Stimulated activated CD8-positive, alpha-beta memory T cell treated with anti-CD3 and anti-CD28 coated beads, Interleukin-4, amount 100 ng/mL, for 4 hours (primary cell): ENCODE data around the gene KIRREL3.

Source experiments
- DNase-seq, 2 donors: peaks; one replicate each; pipeline ENCODE4 v3.0.0-alpha.2; 2020; ENCODE audit warnings: low read depth in 2 of 2, low spot score in 1 of 2

Gene KIRREL3

GRCh38 chr11:126431401-126432064 is 569.0 kb downstream of the KIRREL3 start:
- DNase-seq, result no peak

GRCh38 chr11:126430581-126431335 is 569.8 kb downstream of the KIRREL3 start:
- DNase-seq, result no peak

GRCh38 chr11:126426820-126427749 is 573.5 kb downstream of the KIRREL3 start:
- no peak for DNase-seq

DNA sequence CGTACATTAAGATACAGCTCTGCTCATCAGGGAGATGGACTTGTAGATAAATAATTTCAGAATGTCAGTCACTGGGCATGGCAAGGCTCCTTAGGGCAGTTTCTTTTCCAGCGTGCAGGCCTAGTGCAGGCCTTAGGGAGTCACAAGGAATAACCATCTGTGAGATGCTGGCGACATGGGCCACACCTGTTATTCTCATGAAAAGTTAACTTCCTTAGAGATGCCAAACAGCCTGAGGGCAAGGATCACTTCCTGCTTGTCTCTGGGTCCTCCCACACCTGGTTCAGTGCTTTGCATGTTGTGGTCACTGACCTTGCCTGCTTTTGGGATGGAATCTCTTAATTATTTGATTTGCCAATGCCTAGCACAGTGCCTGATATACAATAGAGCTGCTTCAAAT is 574.5 kb downstream of the KIRREL3 start:
- DNase-seq, result no peak

DNA sequence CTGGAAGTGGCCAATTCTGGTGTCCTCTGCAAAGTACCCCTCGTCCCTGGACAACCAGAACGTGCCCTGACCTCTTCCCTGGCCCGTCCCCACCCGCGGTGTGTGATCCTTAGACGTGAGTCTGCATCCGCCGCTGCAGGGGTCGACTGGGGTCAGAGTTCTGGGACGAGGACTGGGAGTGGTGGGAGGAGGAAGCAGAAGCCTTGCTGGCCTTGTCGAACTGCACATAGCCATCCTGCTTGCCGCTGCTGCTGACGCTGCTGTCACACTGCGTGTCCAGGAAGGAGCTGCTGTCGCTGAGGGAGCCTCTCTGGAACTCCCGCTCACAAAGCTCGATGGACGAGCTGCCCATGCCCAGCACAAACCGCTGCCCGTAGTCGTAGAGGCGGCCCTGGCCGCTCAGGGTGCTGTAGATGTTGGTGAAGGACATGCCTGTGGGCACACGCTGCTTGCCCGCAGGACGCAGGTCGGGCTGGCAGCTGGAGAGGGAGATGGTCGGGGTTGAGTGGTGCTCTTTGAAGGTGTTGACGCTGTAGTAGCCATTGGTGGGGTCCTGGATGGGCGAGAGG is 576.0 kb downstream of the KIRREL3 start:
- no peak for DNase-seq

DNA sequence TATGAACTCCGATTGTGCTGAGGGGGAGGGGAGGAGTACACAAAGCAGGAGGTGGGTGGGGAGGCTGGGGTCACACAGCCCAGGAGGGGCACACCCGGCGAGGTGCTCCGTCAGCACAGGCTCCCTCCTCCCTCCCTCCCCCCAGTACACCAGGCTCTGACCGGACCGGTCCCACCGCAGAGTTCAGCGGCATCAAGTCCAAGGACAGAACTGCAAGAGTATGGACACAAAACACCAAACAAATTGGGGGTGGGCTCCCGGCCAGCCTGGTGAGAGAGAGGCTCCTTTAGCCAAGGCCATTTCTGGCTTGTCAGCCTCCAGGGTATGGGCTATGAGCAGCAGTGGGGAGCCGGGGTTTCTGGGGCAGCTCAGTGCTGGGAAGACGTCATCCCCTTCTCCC is 576.8 kb downstream of the KIRREL3 start:
- no peak for DNase-seq

DNA sequence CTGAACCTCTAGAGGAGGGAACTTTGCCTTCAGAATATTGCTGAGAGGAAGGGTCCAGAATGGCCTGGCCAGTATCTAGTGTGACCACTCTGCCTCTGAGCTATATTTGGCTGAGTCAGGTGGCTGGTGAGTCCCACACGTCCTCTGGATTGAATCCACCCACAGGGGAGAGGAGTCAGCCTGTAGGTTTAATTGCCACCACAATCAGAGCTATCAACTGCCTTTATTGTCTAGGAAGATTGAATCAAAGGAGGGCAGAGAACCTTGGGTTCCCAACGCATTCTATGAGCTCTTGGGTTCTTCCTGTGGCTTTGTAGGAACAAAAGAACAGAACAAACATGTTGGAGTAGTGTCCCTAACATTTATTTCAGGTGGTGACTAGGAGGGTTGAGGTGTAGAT is 577.4 kb downstream of the KIRREL3 start:
- DNase-seq, result no peak

GRCh38 chr11:126422446-126422845 is 578.1 kb downstream of the KIRREL3 start:
- no peak for DNase-seq

GRCh38 chr11:126421271-126421671 is 579.3 kb downstream of the KIRREL3 start:
- no peak for DNase-seq

GRCh38 chr11:126420698-126421256 is 579.8 kb downstream of the KIRREL3 start:
- no peak for DNase-seq

- DNase-seq, result no peak
Measured at GRCh38 chr11:126419801-126420697, 580.5 kb downstream of the KIRREL3 start.

DNA sequence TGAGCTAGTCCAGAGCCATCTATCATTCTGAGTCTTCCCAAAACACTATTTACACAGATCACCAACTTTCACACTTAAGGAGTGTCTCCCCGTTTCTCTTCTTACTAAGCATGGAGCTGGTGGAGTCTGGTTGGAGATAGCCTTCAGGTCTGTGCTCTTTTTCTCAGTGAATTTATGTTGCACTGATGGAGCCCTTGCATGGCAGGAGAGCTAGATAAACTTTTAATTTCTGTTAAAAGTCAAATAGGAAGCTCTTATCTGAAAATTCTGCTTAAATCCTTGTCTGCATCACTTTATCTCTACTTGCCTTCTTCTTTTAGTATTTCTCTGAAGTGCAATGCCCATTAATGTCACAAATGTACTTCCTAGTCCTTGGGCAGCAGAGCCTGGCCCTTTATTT is 581.7 kb downstream of the KIRREL3 start:
- DNase-seq, result no peak

DNA sequence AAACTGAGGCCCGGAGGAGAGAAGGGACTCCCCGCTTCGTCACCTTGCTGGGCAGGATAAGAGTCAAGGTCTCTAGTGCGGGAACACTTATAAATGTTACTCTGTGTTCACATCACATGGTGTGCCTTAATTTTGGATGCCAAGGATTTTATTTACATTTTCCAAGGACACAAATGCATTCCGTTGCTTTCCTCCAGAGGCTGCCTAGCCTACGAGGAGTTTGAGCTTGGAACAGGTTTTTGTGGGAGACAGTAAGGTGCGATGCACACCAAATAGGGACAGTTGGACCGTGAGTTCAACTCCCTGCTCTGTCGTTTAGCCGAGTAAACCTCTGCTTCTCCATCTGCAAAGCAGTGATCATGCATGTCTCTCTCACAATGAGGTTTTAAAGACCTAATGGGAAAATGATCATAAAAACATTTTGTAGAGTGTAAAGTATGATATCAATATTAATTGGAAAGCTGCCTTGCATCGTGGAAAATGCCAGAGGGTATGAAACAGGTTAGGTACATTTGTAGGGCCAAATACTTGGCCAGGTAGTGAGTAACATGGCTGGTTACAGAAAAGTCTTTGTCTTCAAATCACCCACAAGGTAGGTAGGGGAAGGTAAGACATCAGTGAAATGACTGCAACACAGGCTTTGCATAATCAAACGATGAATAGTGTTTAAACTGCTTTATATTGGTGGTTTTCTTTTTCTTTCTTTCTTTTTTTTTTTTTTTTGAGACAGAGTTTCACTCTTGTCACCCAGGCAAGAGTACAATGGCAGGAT is 583.3 kb downstream of the KIRREL3 start:
- no peak for DNase-seq

- peak; percentile 34 to 45 for DNase-seq
Measured at GRCh38 chr11:126416542-126417090, 584.0 kb downstream of the KIRREL3 start.

DNA sequence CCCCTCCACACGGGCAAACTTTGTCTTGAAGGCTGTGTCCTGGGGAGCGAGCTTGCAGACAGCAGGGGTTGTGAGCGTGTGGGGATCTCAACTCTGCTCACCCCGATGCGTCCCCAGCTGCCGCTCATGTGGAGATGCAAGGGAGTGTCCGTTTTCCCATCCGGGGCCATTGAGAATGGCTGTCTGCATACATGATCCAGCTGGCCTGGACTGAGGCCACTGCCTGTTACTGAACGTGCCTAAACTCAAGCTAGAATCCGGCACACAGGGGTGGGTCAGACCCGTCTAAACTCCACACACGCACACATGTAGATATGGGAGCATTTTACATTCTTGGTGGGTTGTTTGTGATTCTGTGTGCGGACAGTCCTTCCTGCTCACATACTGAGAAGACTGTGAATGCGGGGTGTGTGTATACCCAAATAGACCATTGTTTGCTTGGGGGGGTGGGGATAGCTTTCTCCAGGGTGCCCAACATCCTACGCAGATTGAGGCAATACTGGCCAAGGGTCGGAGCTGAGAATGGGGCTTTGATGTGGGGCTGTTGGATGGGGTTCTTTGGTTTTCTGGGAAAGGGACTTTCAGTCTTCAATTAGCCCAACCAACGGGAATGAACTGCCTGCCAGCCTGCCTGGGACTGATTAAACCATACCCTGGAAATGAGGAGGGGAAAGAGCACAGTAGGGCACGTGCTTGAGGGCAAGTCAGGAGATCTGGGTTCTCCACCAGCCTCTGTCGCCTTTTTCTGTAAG is 584.7 kb downstream of the KIRREL3 start:
- no peak for DNase-seq

DNA sequence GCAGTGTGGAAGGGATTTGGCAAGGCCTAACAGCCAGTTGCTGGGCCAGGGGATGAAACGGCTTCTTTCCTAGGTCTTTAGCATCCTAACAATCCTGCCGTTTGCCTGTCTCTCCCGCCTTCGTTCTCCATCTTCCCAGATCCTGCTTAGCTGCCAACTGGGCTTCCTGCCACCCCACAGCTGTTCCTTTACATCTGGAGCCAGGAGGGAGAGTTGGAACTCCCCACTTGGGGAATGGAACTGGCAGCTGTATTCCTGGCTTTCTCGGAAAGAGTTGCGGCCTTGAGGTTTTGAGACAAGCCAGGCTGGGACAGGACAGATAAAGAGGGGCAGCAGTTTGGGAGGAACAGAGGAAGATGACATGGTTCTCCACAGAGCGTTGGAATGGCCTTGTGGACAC is 585.4 kb downstream of the KIRREL3 start:
- DNase-seq, result no peak

DNA sequence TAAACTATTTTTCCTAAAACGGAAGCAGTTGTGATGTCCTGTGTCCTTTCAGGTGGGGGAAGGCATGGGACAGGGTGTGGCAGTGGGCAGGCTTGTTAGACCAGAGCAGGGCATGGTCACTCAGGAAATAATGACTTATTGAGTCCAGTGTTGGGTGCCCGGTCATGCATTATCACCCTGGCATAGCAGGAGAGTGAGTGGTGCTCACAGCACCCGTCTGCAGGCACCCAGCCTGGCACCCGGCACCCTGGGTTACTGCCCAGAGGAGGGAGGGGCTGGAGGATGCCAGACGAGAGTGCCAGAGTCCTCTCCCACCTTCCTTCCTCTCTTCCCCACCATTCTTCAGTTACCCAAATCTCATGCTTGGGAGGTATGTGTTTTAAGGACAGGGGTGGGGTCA is 586.0 kb downstream of the KIRREL3 start:
- DNase-seq, result no peak

GRCh38 chr11:126413843-126414405 is 586.6 kb downstream of the KIRREL3 start:
- no peak for DNase-seq
